Epithelial cell of proximal tubule (primary cell): Measurements from ENCODE around the gene CDK12. TPM values are rescaled to one million over a fixed set of nuclear protein-coding genes. Genes with fewer than 3 reads are reported as not detected.

ENCODE experiments used
- DNase-seq: peaks from one replicate; pipeline ENCODE4 v3.0.0-alpha.2; 2011; ENCODE audit warnings: low read depth
- H3K4me3 ChIP-seq: 2 replicates; pipeline ENCODE4 v1.5.1; 2011; ENCODE audit warnings: low read depth, mild to moderate bottlenecking, low read length
- total RNA-seq: library from RNA; depleted of rRNA; stranded (reverse); fragments of >200 nt; gene quantifications from 2 replicates; pipeline ENCODE4 v1.2.3, GENCODE V29; 2015
- TF ChIP-seq, protein P1 (sequence below): conservative IDR thresholded peaks from 2 replicates; pipeline ENCODE4 v1.5.1; 2012; ENCODE audit warnings: low read depth, mild to moderate bottlenecking, low read length

CDK12 gene
- total RNA-seq, 1 donor from 2014 or later, result 13.5 TPM

DNA sequence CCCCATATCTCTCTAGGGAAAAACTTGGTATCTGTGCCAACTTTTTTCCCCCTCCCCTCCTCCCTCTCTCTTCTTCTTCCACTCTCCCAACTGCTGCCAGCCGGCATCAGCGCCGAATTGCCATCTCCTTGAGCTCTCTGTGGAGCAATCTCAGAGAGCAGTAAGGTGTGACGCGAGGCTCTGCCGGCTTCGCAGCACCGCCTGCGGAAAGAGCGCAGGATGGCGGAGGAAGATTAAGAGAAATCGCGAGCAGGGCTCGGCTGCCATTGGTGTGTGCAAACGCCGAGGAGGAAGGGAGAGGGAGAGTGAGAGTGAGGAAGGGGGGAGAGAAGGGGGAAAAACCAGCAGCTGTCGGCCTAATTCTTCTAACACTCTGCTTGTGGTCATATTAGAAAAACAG is 102.2 kb downstream of the CDK12 start:
- TF ChIP-seq, protein P1, sequence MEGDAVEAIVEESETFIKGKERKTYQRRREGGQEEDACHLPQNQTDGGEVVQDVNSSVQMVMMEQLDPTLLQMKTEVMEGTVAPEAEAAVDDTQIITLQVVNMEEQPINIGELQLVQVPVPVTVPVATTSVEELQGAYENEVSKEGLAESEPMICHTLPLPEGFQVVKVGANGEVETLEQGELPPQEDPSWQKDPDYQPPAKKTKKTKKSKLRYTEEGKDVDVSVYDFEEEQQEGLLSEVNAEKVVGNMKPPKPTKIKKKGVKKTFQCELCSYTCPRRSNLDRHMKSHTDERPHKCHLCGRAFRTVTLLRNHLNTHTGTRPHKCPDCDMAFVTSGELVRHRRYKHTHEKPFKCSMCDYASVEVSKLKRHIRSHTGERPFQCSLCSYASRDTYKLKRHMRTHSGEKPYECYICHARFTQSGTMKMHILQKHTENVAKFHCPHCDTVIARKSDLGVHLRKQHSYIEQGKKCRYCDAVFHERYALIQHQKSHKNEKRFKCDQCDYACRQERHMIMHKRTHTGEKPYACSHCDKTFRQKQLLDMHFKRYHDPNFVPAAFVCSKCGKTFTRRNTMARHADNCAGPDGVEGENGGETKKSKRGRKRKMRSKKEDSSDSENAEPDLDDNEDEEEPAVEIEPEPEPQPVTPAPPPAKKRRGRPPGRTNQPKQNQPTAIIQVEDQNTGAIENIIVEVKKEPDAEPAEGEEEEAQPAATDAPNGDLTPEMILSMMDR, result no peak
- no peak overlapping the region for H3K4me3 ChIP-seq
- no peak for DNase-seq

DNA sequence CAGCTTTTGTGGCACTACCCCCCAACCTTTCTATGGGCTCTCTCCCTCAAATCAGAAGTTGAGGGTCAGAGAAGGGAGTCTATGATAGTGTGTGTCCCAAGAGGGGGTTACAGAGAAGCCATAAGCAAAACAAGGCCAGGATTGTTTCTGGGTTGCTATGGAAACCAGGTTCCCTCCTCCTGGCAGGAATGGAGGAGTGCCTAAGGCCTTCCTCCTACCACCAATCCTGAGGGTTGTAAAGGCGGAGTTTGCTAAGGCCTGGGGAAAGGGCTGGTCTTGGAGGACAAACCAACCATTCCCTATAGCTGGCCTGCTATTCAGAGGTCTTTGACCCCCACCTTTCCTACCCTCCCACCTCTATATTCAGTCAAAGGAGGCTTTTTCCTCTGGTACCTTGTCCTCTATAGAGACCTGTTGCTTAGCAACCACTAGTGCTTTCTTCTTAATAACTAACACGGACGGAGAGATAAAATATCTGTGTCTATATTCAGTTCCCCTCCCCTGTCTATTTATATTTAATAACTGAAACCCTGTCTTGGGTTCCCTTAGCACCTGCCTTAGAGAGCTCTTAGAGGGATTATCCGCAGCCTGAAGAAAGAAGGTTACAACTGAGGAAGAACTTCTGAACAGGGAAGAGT is 103.0 kb downstream of the CDK12 start:
- DNase-seq, result no peak
- H3K4me3 ChIP-seq, result no peak overlapping the region
- TF ChIP-seq, protein P1, result no peak

DNA sequence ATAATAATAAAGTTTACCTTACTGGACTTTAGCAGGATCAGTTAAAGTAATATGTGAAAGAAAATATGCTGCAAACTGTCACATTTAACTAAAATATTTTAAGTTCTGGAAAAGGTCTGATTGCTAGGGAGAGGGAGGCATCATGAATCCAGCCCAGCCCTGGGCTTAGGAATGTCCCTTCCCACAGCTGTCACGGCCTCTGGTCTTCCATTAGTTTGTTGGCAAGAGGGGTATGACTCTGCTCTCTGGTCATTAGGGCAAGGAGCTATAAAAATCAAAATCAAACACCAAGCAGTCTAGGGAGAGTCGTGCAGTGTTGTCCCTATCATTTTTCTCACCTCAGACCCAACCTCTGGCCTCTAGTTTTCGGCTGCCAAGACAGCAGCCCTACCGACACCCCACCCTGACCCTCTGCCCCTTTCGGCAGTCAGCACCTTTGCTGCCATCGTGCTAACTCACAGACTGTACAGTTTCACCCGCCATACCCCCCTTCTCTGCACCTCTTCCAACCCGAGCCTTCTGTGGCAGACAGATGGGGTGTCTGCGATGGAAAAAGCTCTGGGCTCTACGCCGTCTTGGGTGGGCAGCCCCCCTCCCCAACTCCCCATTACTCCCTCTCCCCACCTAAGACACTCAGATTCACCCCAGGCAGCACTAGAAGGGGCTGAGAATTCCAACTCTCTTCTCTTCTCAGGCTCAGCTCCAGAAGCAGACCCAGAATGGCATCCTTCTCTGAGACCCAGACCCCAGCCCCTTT is 105.0 kb downstream of the CDK12 start:
- DNase-seq, result no peak
- no peak overlapping the region for H3K4me3 ChIP-seq
- TF ChIP-seq, protein P1, result no peak

DNA sequence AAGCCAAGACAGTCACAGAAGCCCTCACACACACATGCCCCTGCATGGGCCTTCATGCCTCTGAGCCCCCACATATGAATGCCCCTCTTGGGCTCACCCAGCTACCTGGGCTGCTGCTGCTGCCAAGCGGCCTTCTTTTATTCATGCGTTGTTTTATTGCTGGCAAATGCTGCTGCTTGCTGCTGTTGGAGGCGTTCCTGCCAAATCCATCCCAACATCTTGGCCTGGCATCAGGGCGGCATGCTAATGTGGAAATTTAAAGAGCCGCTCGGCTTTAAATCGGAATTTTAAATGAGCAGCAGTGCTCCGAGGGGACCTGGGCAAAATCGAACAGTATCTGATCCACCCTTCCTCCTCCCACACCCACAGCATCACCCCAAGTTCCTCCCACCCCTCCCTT is 107.4 kb downstream of the CDK12 start:
- TF ChIP-seq, protein P1, result no peak
- DNase-seq, result no peak
- no peak overlapping the region for H3K4me3 ChIP-seq

DNA sequence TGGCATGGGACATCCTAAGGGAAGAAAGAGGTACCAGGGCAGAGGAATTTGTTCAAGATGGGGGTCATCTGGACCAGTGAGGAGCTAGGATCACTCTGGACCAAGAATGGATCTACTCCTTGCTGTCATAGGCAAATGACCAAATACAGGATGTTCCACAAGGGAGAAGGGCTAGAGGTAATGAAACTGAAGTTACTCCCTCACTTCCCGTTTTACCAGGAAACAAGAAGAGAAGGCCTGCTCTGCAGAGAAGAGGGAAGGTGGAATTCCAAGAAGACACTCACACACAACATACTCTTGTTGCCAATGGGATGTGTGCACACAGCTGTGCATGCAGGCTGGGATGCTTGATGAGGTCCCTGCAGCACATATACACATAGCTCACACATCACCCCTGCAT is 107.8 kb downstream of the CDK12 start:
- TF ChIP-seq, protein P1, result no peak
- no peak for DNase-seq

DNA sequence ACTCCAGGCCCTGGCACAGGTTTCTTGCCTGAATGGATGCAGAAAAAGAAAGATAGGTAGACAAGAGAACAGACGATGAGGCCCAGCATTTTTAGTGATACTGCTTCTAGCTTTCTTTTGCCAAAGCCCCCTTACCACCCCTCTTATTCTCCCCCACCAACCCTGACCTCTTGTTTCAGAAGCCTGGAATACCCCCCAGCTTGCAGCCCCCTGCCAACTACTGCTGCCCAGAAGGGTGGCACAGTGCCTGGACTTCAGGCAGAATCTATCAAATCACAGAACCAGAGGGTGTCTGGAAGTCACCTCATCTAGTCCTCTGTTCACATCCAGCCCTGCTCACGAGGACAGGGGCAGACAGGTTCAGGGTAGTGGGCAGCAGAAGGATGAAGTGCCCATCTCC is 110.8 kb downstream of the CDK12 start:
- no peak overlapping the region for H3K4me3 ChIP-seq

More for the DNA sequence above, 107.8 kb downstream of the CDK12 start:
- H3K4me3 ChIP-seq, result no peak overlapping the region

More for the DNA sequence above, 110.8 kb downstream of the CDK12 start:
- DNase-seq, result no peak
- TF ChIP-seq, protein P1, result no peak
